OCI-LY3 (cell line): ENCODE results near the gene USP27X.

Experiments used
- H2AFZ ChIP-seq: fragments of 200-600, 300-600 bp; shearing (Covaris generic); 2 replicates; pipeline ENCODE4 v1.6.0; 2014; ENCODE audit warnings: antibody characterized with exemption, low read depth, low read length
- H3K27ac ChIP-seq: fragments of 200-600, 300-600 bp; sonication (generic); 2 replicates; pipeline ENCODE4 v1.5.1; 2014; ENCODE audit warnings: mild to moderate bottlenecking, low read length, moderate library complexity, mixed read lengths
- H3K27me3 ChIP-seq: fragments of 200-600, 300-600 bp; sonication (generic); 2 replicates; pipeline ENCODE4 v1.6.1; 2014; ENCODE audit warnings: low read depth, low read length, mixed read lengths
- H3K36me3 ChIP-seq: fragments of 200-600, 300-600 bp; sonication (generic); replicated peaks from 2 replicates; pipeline ENCODE3; 2014; ENCODE audit warnings: low read depth, low read length, mixed read lengths
- H3K4me1 ChIP-seq: fragments of 300-600, 200-600 bp; sonication (generic); 2 replicates; pipeline ENCODE4 v1.6.1; 2014; ENCODE audit warnings: low read length, mixed read lengths
- H3K4me2 ChIP-seq: fragments of 200-600, 300-600 bp; sonication (generic); 2 replicates; pipeline ENCODE4 v1.6.1; 2014; ENCODE audit warnings: low read length, mixed read lengths
- H3K4me3 ChIP-seq: fragments of 300-600, 200-600 bp; sonication (generic); 2 replicates; pipeline ENCODE4 v1.5.1; 2014; ENCODE audit warnings: antibody characterized with exemption, mild to moderate bottlenecking, low read length, moderate library complexity
- H3K79me2 ChIP-seq: fragments of 300-600, 200-600 bp; shearing (Covaris generic); 2 replicates; pipeline ENCODE4 v1.6.1; 2014; ENCODE audit warnings: mild to moderate bottlenecking, low read length, mixed read lengths
- H3K9ac ChIP-seq: fragments of 300-600, 200-600 bp; shearing (Covaris generic); 2 replicates; pipeline ENCODE4 v1.6.0; 2014; ENCODE audit warnings: mild to moderate bottlenecking, low read length, moderate library complexity
- H3K9me3 ChIP-seq: fragments of 200-600, 300-600 bp; shearing (Covaris generic); 2 replicates; pipeline ENCODE4 v1.6.1; 2014; ENCODE audit warnings: low read length, mixed read lengths; ENCODE audit not compliant: insufficient read depth
- H4K20me1 ChIP-seq: fragments of 200-600, 300-600 bp; sonication (generic); 2 replicates; pipeline ENCODE4 v1.6.1; 2016; ENCODE audit warnings: low read length, mixed read lengths; ENCODE audit not compliant: insufficient read depth
- CTCF ChIP-seq: fragments of 200-600, 300-600 bp; sonication (generic); IDR thresholded peaks from 2 replicates; pipeline ENCODE4 v1.5.1; 2014; ENCODE audit warnings: antibody characterized with exemption, low read length, low read depth
- EZH2phosphoT487 ChIP-seq: fragments of 200-600 bp; shearing (Covaris generic); IDR thresholded peaks from 2 replicates; pipeline ENCODE4 v1.6.1; 2018; ENCODE audit warnings: antibody characterized with exemption, mixed run types, low read depth

USP27X gene

GRCh38 chrX:49844611-49845010 lies 34.7 kb upstream of the USP27X start:
- TF ChIP-seq EZH2phosphoT487 (no peak), CTCF (no peak)
- no peaks in the 10 kb centered on the region for H4K20me1 ChIP-seq

GRCh38 chrX:49845701-49846403 lies 33.4 kb upstream of the USP27X start:
- no peaks in the 10 kb centered on the region for H3K9me3 ChIP-seq
- H3K36me3 ChIP-seq: no peaks in the 10 kb centered on the region
- H3K27ac ChIP-seq: no peak overlapping the region
- H3K9ac ChIP-seq: no peak overlapping the region
- no peaks in the 10 kb centered on the region for H3K79me2 ChIP-seq
- peaks cover 10% of the 10 kb centered on the region for H3K4me1 ChIP-seq
- no peaks in the 10 kb centered on the region for H4K20me1 ChIP-seq
- no peak overlapping the region for H2AFZ ChIP-seq
- H3K4me3 ChIP-seq: no peak overlapping the region
- no peaks in the 10 kb centered on the region for H3K27me3 ChIP-seq
- TF ChIP-seq CTCF: no peak
- TF ChIP-seq EZH2phosphoT487: no peak
- H3K4me2 ChIP-seq: no peak overlapping the region

More at GRCh38 chrX:49844611-49845010, 34.7 kb upstream of the USP27X start:
- H3K27me3 ChIP-seq: no peaks in the 10 kb centered on the region
- no peak overlapping the region for H3K4me2 ChIP-seq
- no peak overlapping the region for H3K4me3 ChIP-seq
- H3K27ac ChIP-seq: no peak overlapping the region
- no peaks in the 10 kb centered on the region for H3K36me3 ChIP-seq
- H2AFZ ChIP-seq: no peak overlapping the region
- peaks cover 11% of the 10 kb centered on the region for H3K4me1 ChIP-seq
- no peaks in the 10 kb centered on the region for H3K9me3 ChIP-seq
- no peak overlapping the region for H3K9ac ChIP-seq
- no peaks in the 10 kb centered on the region for H3K79me2 ChIP-seq

GRCh38 chrX:49846522-49846921 lies 32.8 kb upstream of the USP27X start:
- H3K27ac ChIP-seq: no peak overlapping the region
- H3K79me2 ChIP-seq: no peaks in the 10 kb centered on the region
- TF ChIP-seq CTCF (no peak), EZH2phosphoT487 (no peak)
- no peak overlapping the region for H3K9ac ChIP-seq
- H4K20me1 ChIP-seq: no peaks in the 10 kb centered on the region
- no peak overlapping the region for H3K4me3 ChIP-seq
- H3K9me3 ChIP-seq: no peaks in the 10 kb centered on the region
- H3K36me3 ChIP-seq: no peaks in the 10 kb centered on the region
- peaks cover 7% of the 10 kb centered on the region; the same call in 1 of the 2 replicates for H3K4me1 ChIP-seq
- H3K27me3 ChIP-seq: no peaks in the 10 kb centered on the region
- H2AFZ ChIP-seq: no peak overlapping the region
- H3K4me2 ChIP-seq: no peak overlapping the region

- TF ChIP-seq EZH2phosphoT487 (no peak), CTCF (no peak)
- Histone ChIP-seq H3K27ac (no peak overlapping the region), H3K27me3 (no peaks in the 10 kb centered on the region), H3K36me3 (no peaks in the 10 kb centered on the region), H2AFZ (no peak overlapping the region), H4K20me1 (no peaks in the 10 kb centered on the region), H3K4me3 (no peak overlapping the region), H3K9me3 (no peaks in the 10 kb centered on the region), H3K4me2 (no peak overlapping the region), H3K4me1 (peaks cover 7% of the 10 kb centered on the region; the same call in 1 of the 2 replicates), H3K79me2 (no peaks in the 10 kb centered on the region), H3K9ac (no peak overlapping the region)
Observed at GRCh38 chrX:49848275-49848674, 31.0 kb upstream of the USP27X start.
